WTC11 (cell line): Measurements from ENCODE around the gene GATA3. TPM values are rescaled to one million over a fixed set of nuclear protein-coding genes. Genes with fewer than 3 reads are reported as not detected.

ENCODE experiments used
- ATAC-seq: fragments of 200-7000 bp; cut with Tn5 transposase; 2 replicates; pipeline ENCODE4 v1.10.0; 2021; ENCODE audit warnings: mild to moderate bottlenecking, moderate library complexity
- CTCF ChIA-PET: fragments of 300-600 bp; sonication (Branson Sonifier 250); formaldehyde crosslinking; loops from one replicate; lab custom pipeline; 2021; ENCODE audit warnings: antibody characterized with exemption; lab: Charles Lee
- POLR2A ChIA-PET: fragments of 350-600 bp; sonication (Branson Sonifier 250); formaldehyde crosslinking; loops from one replicate; lab custom pipeline; 2021; ENCODE audit warnings: antibody characterized with exemption; lab: Charles Lee
- DNase-seq: peaks from one replicate; pipeline ENCODE4 v3.0.0; 2021; ENCODE audit warnings: low spot score
- H3K27ac Mint-ChIP-seq: 2 replicates; pipeline ENCODE4 v1.8.0; 2021; ENCODE audit warnings: mixed read lengths
- H3K27me3 Mint-ChIP-seq: 2 replicates; pipeline ENCODE4 v1.8.0; 2021; ENCODE audit warnings: low read depth, mild to moderate bottlenecking, moderate library complexity, mixed read lengths
- H3K36me3 Mint-ChIP-seq: 2 replicates; pipeline ENCODE4 v1.8.0; 2021; ENCODE audit warnings: mixed read lengths
- H3K4me1 Mint-ChIP-seq: 2 replicates; pipeline ENCODE4 v1.8.0; 2022; ENCODE audit warnings: mixed read lengths
- H3K4me3 Mint-ChIP-seq: 2 replicates; pipeline ENCODE4 v1.8.0; 2021; ENCODE audit warnings: mild to moderate bottlenecking, moderate library complexity, mixed read lengths
- H3K9me3 Mint-ChIP-seq: 2 replicates; pipeline ENCODE4 v1.8.0; 2021; ENCODE audit warnings: mixed read lengths
- AR ChIP-seq: fragments of 250-450 bp; sonication (Bioruptor Pico); IDR thresholded peaks from 2 replicates; pipeline ENCODE4 v1.9.0; 2021; ENCODE audit warnings: mild to moderate bottlenecking
- CDX4 ChIP-seq: fragments of 250-450 bp; sonication (Bioruptor Pico); IDR thresholded peaks from 2 replicates; pipeline ENCODE4 v1.9.0; 2021; ENCODE audit warnings: moderate library complexity, mild to moderate bottlenecking, inconsistent platforms, borderline replicate concordance
- CREB1 ChIP-seq: sonication (generic); formaldehyde crosslinking; IDR thresholded peaks from 2 replicates; pipeline ENCODE4 v1.8.0; 2023; ENCODE audit warnings: mild to moderate bottlenecking, missing genetic modification reagents
- E2F4 ChIP-seq: sonication (generic); formaldehyde crosslinking; IDR thresholded peaks from 2 replicates; pipeline ENCODE4 v1.8.1; 2022; ENCODE audit warnings: low read depth, mild to moderate bottlenecking, moderate library complexity, missing genetic modification reagents, borderline replicate concordance
- ERG ChIP-seq: fragments of 250-450 bp; sonication (Bioruptor Pico); IDR thresholded peaks from 2 replicates; pipeline ENCODE4 v1.8.0; 2021; ENCODE audit warnings: mild to moderate bottlenecking
- FOXP1 ChIP-seq: sonication (generic); formaldehyde crosslinking; IDR thresholded peaks from 2 replicates; pipeline ENCODE4 v1.8.0; 2022; ENCODE audit warnings: missing genetic modification reagents, mild to moderate bottlenecking, moderate library complexity, borderline replicate concordance
- HMGXB4 ChIP-seq: sonication (generic); formaldehyde crosslinking; IDR thresholded peaks from 2 replicates; pipeline ENCODE4 v1.8.1; 2023; ENCODE audit warnings: mild to moderate bottlenecking, moderate library complexity, missing genetic modification reagents
- JAZF1 ChIP-seq: fragments of 250-450 bp; sonication (Bioruptor Pico); IDR thresholded peaks from 2 replicates; pipeline ENCODE4 v1.9.0; 2021; ENCODE audit warnings: moderate library complexity, mild to moderate bottlenecking, inconsistent platforms
- MYBL2 ChIP-seq: sonication (generic); formaldehyde crosslinking; IDR thresholded peaks from 2 replicates; pipeline ENCODE4 v1.8.1; 2023; ENCODE audit warnings: mild to moderate bottlenecking, moderate library complexity, missing genetic modification reagents
- NFE2L1 ChIP-seq: sonication (generic); formaldehyde crosslinking; IDR thresholded peaks from 2 replicates; pipeline ENCODE4 v1.8.1; 2023; ENCODE audit warnings: missing genetic modification reagents
- NFYB ChIP-seq: sonication (generic); formaldehyde crosslinking; conservative IDR thresholded peaks from 2 replicates; pipeline ENCODE4 v1.8.0; 2022; ENCODE audit warnings: low read depth, missing genetic modification reagents
- SMAD4 ChIP-seq: sonication (generic); formaldehyde crosslinking; IDR thresholded peaks from 2 replicates; pipeline ENCODE4 v1.8.0; 2022; ENCODE audit warnings: mild to moderate bottlenecking, missing genetic modification reagents
- ZMAT4 ChIP-seq: fragments of 250-450 bp; sonication (Bioruptor Pico); IDR thresholded peaks from 2 replicates; pipeline ENCODE4 v1.9.0; 2021; ENCODE audit warnings: mild to moderate bottlenecking
- ZNF121 ChIP-seq: sonication (generic); formaldehyde crosslinking; IDR thresholded peaks from 2 replicates; pipeline ENCODE4 v1.8.0; 2023; ENCODE audit warnings: missing genetic modification reagents
- ZNF317 ChIP-seq: sonication (generic); formaldehyde crosslinking; IDR thresholded peaks from 2 replicates; pipeline ENCODE4 v1.8.1; 2023; ENCODE audit warnings: low read depth, mild to moderate bottlenecking, moderate library complexity, missing genetic modification reagents, borderline replicate concordance
- ZNF512 ChIP-seq: sonication (generic); formaldehyde crosslinking; IDR thresholded peaks from 2 replicates; pipeline ENCODE4 v1.8.1; 2022; ENCODE audit warnings: missing genetic modification reagents, borderline replicate concordance
- ZNF532 ChIP-seq: fragments of 250-450 bp; sonication (Bioruptor Pico); IDR thresholded peaks from 2 replicates; pipeline ENCODE4 v1.9.0; 2021; ENCODE audit warnings: mild to moderate bottlenecking, borderline replicate concordance
- total RNA-seq: library from RNA; stranded (reverse); gene quantifications from 3 replicates; pipeline ENCODE4 v1.2.3, GENCODE V29; 2021

The GATA3 gene
- total RNA-seq, 1 experiment from 2014 or later: 0.72 TPM

- TF ChIP-seq ZNF532 (CRISPR knock-in tag): no peak
- no peak for TF ChIP-seq MYBL2
- no peak for TF ChIP-seq JAZF1 (CRISPR knock-in tag)
- TF ChIP-seq NFYB (CRISPR knock-in tag): no peak
- no peak for TF ChIP-seq E2F4 (CRISPR knock-in tag)
- TF ChIP-seq CREB1 (CRISPR knock-in tag): no peak
Observed at GRCh38 chr10:8071006-8071405, 16.5 kb downstream of the GATA3 start (continued).

- POLR2A ChIA-PET: interaction anchor here (0.8 kb wide), 1 partner anchor 11 kb away, joined by 6 read pairs; no protein-coding TSS in a partner anchor
- Mint-ChIP-seq H3K27me3 (peaks cover 13% of the 10 kb centered on the region), H3K4me1 (peaks cover 25% of the 10 kb centered on the region), H3K36me3 (no peaks in the 10 kb centered on the region), H3K9me3 (no peaks in the 10 kb centered on the region), H3K4me3 (no peak overlapping the region), H3K27ac (no peak overlapping the region)
- no peak for DNase-seq
- ATAC-seq: no peak
- CTCF ChIA-PET: no interaction called here
- TF ChIP-seq AR (CRISPR knock-in tag) (no peak), FOXP1 (CRISPR knock-in tag) (no peak), HMGXB4 (CRISPR knock-in tag) (no peak), ZNF512 (no peak), SMAD4 (CRISPR knock-in tag) (no peak), CDX4 (CRISPR knock-in tag) (no peak), NFE2L1 (CRISPR knock-in tag) (no peak), ZNF121 (CRISPR knock-in tag) (no peak), ZNF317 (CRISPR knock-in tag) (no peak), ERG (no peak), ZMAT4 (no peak)
Observed at GRCh38 chr10:8071666-8072065, 17.2 kb downstream of the GATA3 start.
